Keratinocyte (primary cell): ENCODE data around the gene IL17RC.

ENCODE experiments used
- EZH2 ChIP-seq: IDR thresholded peaks from one replicate; pipeline ENCODE4 v1.6.1; 2012; ENCODE audit warnings: inconsistent platforms, mild to moderate bottlenecking, low read length, moderate library complexity
- TF ChIP-seq, protein P1 (sequence below), 3 experiments: IDR thresholded peaks in 1 of 3; conservative IDR thresholded peaks in 1 of 3; optimal IDR thresholded peaks in 1 of 3; 2 replicates in 2 of 3; 3 replicates in 1 of 3; pipeline versions ENCODE3 to v1.5.1; 2011; ENCODE audit warnings: low read length in 3 of 3, mild to moderate bottlenecking in 3 of 3, moderate library complexity in 2 of 3, control low read depth in 1 of 3, inconsistent platforms in 1 of 3; ENCODE audit not compliant: insufficient read depth in 2 of 3; ENCODE audit errors: extremely low read depth in 1 of 3

DNA sequence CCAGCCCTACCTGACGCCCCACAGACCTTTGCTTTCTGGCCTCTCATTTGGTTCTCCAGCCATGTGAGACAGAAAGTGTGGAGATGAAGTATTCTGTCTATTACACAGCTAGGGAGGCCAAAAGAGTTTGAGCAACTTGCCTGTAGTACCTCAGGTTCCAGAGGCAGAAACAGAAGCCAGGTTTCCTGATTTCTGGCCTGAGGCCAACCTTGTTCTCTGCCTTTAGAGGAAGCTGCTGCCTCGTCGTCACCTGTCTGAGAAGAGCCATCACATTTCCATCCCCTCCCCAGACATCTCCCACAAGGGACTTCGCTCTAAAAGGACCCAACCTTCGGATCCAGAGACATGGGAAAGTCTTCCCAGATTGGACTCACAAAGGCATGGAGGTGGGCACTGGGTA lies 10.4 kb upstream of the IL17RC start:
- TF ChIP-seq, protein P1, sequence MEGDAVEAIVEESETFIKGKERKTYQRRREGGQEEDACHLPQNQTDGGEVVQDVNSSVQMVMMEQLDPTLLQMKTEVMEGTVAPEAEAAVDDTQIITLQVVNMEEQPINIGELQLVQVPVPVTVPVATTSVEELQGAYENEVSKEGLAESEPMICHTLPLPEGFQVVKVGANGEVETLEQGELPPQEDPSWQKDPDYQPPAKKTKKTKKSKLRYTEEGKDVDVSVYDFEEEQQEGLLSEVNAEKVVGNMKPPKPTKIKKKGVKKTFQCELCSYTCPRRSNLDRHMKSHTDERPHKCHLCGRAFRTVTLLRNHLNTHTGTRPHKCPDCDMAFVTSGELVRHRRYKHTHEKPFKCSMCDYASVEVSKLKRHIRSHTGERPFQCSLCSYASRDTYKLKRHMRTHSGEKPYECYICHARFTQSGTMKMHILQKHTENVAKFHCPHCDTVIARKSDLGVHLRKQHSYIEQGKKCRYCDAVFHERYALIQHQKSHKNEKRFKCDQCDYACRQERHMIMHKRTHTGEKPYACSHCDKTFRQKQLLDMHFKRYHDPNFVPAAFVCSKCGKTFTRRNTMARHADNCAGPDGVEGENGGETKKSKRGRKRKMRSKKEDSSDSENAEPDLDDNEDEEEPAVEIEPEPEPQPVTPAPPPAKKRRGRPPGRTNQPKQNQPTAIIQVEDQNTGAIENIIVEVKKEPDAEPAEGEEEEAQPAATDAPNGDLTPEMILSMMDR (optimal IDR thresholded peaks at IDR 0.05 in 1 of 3, IDR thresholded peaks at IDR 0.05 in 1 of 3, conservative IDR thresholded peaks at IDR 0.05 in 1 of 3; ENCODE audit: extremely low read depth in 1 of 3, insufficient read depth in 2 of 3, low read length in 3 of 3) = no peak
- TF ChIP-seq EZH2 = no peak
